Stimulated activated CD4-positive, alpha-beta T cell treated with anti-CD3 and anti-CD28 coated beads, Interleukin-4, amount 100 ng/mL, for 48 hours (primary cell): ENCODE results near the gene FKBP8.

Experiments used
- DNase-seq, 2 donors: peaks; one replicate each; pipeline ENCODE4 v3.0.0-alpha.2; 2020; ENCODE audit warnings: low read depth in 2 of 2

The FKBP8 gene

GRCh38 chr19:18483119-18483890 lies 60.1 kb downstream of the FKBP8 start:
- DNase-seq, result no peak
